GM12872 (cell line): ENCODE data around the gene PCDH19.
A peak's percentile ranks its signal among the peaks of the same experiment; 100 is the strongest.

Experiments used
- TF ChIP-seq, protein P1 (sequence below): IDR thresholded peaks from 3 replicates; pipeline ENCODE4 v1.5.1; 2011; ENCODE audit warnings: low read depth, mild to moderate bottlenecking, low read length, moderate library complexity; ENCODE audit not compliant: insufficient read depth

Gene PCDH19

GRCh38 chrX:100424012-100424411 is 13.9 kb upstream of the PCDH19 start:
- TF ChIP-seq, protein P1, sequence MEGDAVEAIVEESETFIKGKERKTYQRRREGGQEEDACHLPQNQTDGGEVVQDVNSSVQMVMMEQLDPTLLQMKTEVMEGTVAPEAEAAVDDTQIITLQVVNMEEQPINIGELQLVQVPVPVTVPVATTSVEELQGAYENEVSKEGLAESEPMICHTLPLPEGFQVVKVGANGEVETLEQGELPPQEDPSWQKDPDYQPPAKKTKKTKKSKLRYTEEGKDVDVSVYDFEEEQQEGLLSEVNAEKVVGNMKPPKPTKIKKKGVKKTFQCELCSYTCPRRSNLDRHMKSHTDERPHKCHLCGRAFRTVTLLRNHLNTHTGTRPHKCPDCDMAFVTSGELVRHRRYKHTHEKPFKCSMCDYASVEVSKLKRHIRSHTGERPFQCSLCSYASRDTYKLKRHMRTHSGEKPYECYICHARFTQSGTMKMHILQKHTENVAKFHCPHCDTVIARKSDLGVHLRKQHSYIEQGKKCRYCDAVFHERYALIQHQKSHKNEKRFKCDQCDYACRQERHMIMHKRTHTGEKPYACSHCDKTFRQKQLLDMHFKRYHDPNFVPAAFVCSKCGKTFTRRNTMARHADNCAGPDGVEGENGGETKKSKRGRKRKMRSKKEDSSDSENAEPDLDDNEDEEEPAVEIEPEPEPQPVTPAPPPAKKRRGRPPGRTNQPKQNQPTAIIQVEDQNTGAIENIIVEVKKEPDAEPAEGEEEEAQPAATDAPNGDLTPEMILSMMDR: peak; percentile 7; the same call in 1 of the 3 replicates

GRCh38 chrX:100418556-100418955 is 8.5 kb upstream of the PCDH19 start:
- TF ChIP-seq, protein P1: no peak

GRCh38 chrX:100417681-100418080 is 7.6 kb upstream of the PCDH19 start:
- TF ChIP-seq, protein P1: no peak

DNA sequence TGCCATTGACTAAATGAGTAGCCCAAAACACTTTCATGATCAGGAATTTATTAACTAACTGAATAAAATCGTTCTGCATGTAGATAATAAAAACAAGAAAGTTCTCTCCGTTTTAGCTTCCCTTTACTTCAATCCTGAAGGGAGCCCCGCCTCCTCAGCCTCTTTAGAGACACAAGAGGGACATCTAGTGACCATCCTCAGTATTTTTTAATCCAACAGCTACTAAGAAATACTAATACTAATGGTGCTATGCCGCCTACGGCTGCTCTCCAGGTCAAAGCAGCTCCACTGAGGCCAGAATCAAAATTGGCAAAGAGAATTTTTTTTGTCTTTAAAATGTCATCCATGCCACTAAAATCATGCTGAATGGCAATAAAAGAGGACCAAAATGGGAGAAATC is 3.2 kb upstream of the PCDH19 start:
- TF ChIP-seq, protein P1: peak; percentile 25; the same call in 1 of the 3 replicates

- TF ChIP-seq, protein P1: no peak
These were observed 2.0 kb upstream of the PCDH19 start for GRCh38 chrX:100411802-100412715.

DNA sequence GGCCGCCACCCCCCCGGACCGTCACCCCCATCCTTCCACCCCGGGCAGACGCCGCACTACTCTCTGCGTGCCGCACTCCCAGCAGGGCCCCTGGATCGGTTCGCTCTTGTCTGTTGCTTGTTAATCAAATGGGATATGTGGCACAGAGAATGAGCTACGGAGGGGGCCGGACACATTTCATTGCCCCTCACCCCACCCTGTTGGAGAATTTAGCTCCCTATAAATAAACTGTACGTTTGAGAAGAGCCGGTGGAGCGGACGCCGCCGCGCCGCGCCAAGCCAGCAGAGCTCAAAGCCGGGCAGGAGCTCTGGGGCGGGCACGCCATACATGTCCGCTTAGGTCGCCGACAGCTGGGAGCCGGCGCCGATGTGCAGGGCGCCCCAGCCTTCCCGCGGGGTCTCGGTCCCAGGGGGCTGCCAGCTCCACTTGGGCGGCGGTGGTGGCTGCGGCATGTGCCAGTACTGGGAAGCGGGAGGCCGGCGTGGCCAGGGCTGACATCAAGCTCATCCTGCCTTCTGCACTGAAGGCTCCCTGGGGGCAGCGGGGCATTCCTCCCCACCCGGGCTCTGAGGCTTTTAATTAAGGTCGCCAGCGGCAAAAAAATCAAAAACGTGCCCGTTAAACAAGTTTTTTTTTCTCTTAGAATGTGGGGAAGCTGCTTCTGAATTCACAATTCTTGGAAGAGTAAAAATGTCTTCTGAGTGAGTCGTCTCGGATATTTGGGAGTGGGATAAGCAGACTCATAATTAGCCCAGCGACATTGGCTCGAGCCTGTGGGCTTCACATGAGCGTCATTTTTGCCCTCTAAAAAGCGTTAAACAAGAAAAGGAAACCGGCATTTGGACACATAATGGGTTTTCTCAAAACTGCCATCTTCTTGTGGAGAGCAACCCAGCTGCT is 1.1 kb upstream of the PCDH19 start:
- TF ChIP-seq, protein P1: no peak
